Mucosa of descending colon (tissue), 3 donors: ENCODE results near the gene LASP1. TPM values are rescaled to one million over a fixed set of nuclear protein-coding genes. Genes with fewer than 3 reads are reported as not detected.

Experiments used
- ATAC-seq: fragments of 200-7000 bp; cut with Tn5 transposase; one replicate; pipeline ENCODE4 v1.9.1; 2020; ENCODE audit warnings: mild to moderate bottlenecking, moderate library complexity
- DNase-seq, 3 donors: peaks; one replicate each; pipeline ENCODE4 v3.0.0-alpha.2; 2020
- H3K36me3 ChIP-seq: fragments of 200-600 bp; one replicate; pipeline ENCODE4 v1.8.0; 2021; ENCODE audit warnings: low read depth, mild to moderate bottlenecking
- H3K4me1 ChIP-seq: fragments of 200-600 bp; one replicate; pipeline ENCODE4 v1.8.0; 2021; ENCODE audit warnings: low read depth, mild to moderate bottlenecking
- H3K4me3 ChIP-seq: fragments of 200-600 bp; one replicate; pipeline ENCODE4 v1.8.0; 2021; ENCODE audit warnings: mild to moderate bottlenecking
- H3K9me3 ChIP-seq: fragments of 200-600 bp; one replicate; pipeline ENCODE4 v1.8.0; 2021; ENCODE audit warnings: mild to moderate bottlenecking
- intact Hi-C, 2 donors: fragments of 100-400 bp; cut with DNase I in 1 of 2; cut with micrococcal nuclease in 1 of 2; formaldehyde crosslinking; loops; one replicate each; pipeline versions ENCODE4 v1.11.0 to v1.11.1; 2022; cut with DNase I, micrococcal nuclease
- total RNA-seq, 3 donors: library from RNA; stranded (reverse); fragmentation: NEBNext Ultra II Directional in 2 of 3; extraction: Animal tissue kit (Norgen Biotek cat#: 25700) in 2 of 3; gene quantifications; one replicate each; pipeline versions ENCODE4 v1.2.1 to v1.2.4, GENCODE V29; 2021 to 2023
- TF ChIP-seq, protein P1 (sequence below): fragments of 200-600 bp; IDR thresholded peaks from one replicate; pipeline ENCODE4 v1.8.0; 2022; ENCODE audit warnings: antibody characterized with exemption, mild to moderate bottlenecking
- donor health status: DM: no; HTN: no; CAD: no; lungs with moderate emphysema.
- donor health status: DM: no; HTN: no; CAD: no.
- donor health status: DM: no; HTN: yes; CAD: no.

The LASP1 gene
- total RNA-seq, 3 donors from 2014 or later, result 163 to 286 (median 276) TPM

GRCh38 chr17:38879878-38880665 is 10.2 kb downstream of the LASP1 start:
- intact Hi-C loops, result no loop called here
- no peak overlapping the region for H3K4me3 ChIP-seq
- DNase-seq, result peak in 1 of 3 donors; percentile 48
- no peaks in the 10 kb centered on the region for H3K9me3 ChIP-seq
- H3K36me3 ChIP-seq, result peaks cover 2% of the 10 kb centered on the region
- peaks cover 82% of the 10 kb centered on the region for H3K4me1 ChIP-seq
- TF ChIP-seq, protein P1, sequence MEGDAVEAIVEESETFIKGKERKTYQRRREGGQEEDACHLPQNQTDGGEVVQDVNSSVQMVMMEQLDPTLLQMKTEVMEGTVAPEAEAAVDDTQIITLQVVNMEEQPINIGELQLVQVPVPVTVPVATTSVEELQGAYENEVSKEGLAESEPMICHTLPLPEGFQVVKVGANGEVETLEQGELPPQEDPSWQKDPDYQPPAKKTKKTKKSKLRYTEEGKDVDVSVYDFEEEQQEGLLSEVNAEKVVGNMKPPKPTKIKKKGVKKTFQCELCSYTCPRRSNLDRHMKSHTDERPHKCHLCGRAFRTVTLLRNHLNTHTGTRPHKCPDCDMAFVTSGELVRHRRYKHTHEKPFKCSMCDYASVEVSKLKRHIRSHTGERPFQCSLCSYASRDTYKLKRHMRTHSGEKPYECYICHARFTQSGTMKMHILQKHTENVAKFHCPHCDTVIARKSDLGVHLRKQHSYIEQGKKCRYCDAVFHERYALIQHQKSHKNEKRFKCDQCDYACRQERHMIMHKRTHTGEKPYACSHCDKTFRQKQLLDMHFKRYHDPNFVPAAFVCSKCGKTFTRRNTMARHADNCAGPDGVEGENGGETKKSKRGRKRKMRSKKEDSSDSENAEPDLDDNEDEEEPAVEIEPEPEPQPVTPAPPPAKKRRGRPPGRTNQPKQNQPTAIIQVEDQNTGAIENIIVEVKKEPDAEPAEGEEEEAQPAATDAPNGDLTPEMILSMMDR, result no peak
- peak; percentile 4 for ATAC-seq

GRCh38 chr17:38881600-38882191 is 11.8 kb downstream of the LASP1 start:
- peaks cover 2% of the 10 kb centered on the region for H3K36me3 ChIP-seq
- H3K4me1 ChIP-seq, result peaks cover 86% of the 10 kb centered on the region
- ATAC-seq (peak; percentile 11), DNase-seq (peak in 2 of 3 donors; percentile 48 to 73)
- TF ChIP-seq, protein P1, result no peak
- H3K9me3 ChIP-seq, result no peaks in the 10 kb centered on the region
- H3K4me3 ChIP-seq, result no peak overlapping the region
- intact Hi-C loops, result no loop called here

DNA sequence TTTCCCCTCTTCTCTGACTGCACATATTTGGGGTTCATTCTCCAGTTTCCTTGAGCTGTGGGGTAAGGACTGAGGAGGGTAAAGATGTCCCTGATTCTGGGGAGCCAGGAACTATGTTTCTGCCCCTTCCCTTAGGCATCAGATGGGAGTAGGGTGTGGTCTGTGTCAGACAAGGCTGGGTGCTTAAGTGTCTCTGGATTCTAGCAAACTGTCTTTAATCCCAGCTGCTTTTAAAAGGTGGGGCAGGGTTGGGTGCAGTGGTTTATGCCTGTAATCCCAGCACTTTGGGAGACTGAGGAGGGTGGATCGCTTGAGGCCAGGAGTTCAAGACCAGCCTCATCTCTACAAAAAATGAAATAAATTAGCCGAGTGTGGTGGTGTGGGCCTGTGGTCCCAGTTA is 13.0 kb downstream of the LASP1 start:
- H3K4me1 ChIP-seq, result peaks cover 79% of the 10 kb centered on the region
- DNase-seq, result no peak

DNA sequence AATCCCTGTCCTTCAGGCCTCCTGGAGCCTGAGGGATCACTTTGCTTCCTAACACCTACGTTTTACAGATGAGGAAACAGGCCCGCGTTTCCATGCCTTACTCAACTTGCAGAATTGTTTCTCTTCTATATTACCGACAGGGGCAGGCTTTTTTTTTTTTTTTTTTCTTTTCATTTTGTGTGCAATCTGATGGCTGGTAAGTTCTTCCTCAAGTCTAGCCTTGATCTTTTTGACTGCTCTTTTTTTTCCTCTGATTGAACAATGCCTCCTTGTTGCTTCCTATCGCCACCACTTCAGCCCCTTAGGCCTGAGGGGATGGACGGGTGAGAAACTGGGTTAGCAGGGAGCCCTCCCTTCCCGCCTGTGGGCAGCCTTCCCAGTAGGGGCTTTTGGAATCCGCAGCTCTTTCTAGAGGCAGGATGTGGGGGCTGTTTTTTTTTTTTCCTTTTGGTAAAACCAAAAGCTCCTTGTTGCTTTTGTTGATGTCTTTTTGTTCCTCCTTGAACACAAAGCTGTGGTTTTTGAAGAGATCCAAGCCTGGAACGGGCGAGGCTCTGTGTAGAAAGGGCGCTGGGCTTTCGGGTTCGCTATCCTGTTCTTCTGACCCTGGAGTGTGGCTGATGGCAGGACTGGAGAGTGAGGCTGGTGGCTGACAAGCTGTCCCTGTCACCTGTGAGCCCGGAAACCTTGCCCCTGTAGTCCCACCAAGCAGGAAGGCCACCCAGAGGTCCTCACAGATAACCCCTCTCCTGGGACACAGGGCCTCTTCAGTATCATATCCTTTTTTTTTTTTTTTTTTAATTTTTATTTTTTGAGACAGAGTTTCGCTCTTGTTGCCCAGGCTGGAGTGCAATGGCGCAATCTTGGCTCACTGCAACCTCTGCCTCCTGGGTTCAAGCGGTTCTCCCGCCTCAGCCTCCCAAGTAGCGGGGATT is 14.0 kb downstream of the LASP1 start:
- intact Hi-C loops, result no loop called here
- peaks cover 79% of the 10 kb centered on the region for H3K4me1 ChIP-seq
- H3K36me3 ChIP-seq, result no peaks in the 10 kb centered on the region
- no peak for DNase-seq
- TF ChIP-seq, protein P1, result no peak
- H3K4me3 ChIP-seq, result no peak overlapping the region
- ATAC-seq, result no peak
- H3K9me3 ChIP-seq, result no peaks in the 10 kb centered on the region

More for the DNA sequence above, 13.0 kb downstream of the LASP1 start:
- Histone ChIP-seq H3K36me3 (peaks cover 2% of the 10 kb centered on the region), H3K9me3 (no peaks in the 10 kb centered on the region), H3K4me3 (no peak overlapping the region)
- no peak for ATAC-seq
- TF ChIP-seq, protein P1, result no peak
- intact Hi-C loops, result no loop called here

DNA sequence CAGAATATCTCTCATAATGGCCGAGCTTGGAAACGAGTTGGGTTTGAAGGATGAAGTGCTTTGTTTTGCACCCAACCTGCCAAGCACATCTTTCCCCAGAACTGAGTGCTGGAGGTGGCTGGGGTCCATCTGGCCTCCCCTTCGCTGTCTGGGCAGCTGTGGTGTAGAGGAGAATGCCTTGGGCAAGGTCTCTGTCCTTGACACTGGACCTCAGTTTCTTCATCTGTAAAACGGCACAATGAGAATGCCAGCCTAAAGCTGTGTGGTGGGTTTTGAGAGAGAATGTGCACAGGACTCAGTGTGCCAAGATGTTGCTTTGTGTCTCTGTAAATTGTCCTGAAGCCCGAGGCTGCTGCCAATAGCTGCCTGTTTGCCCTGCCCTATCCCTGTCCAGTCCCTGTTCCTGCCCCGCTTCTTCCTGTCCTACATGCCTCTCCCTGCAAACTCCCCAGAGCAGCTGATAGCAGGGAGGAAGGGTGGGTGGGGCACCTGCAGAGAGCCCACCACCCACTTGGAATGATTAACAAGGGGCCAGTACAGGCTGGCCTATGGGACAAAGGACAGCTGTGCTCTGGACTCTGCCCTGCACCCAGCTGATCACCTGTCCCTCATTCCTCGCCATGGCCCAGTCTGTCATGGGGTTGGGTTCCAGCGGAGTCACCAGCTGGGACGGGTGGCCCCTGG is 15.3 kb downstream of the LASP1 start:
- Histone ChIP-seq H3K4me3 (no peak overlapping the region), H3K36me3 (no peaks in the 10 kb centered on the region), H3K4me1 (peaks cover 68% of the 10 kb centered on the region), H3K9me3 (no peaks in the 10 kb centered on the region)
- peak in 2 of 3 donors; percentile 41 to 63 for DNase-seq
- intact Hi-C loops, result no loop called here
- ATAC-seq, result peak; percentile 82
- TF ChIP-seq, protein P1, result no peak
